ENCODE data around the gene EDDM3A.
"Not testable (repeated sequence)": the region's sequence is repeated elsewhere in the genome, so short reads cannot be mapped to it uniquely, and the experiment has no call there.

Gene EDDM3A

GRCh38 chr14:20745571-20746358 lies at the start of gene EDDM3A:
TSS of gene EDDM3A (plus strand) at chr14:20745887. CDS start at chr14:20747581, 1,694 bp downstream.
- DNase-seq (ENCODE audit: low read depth), result no peak

- no peak for DNase-seq (ENCODE audit: low read depth)
Observed at GRCh38 chr14:20696764-20697163, 48.9 kb upstream of the EDDM3A start.

- DNase-seq (ENCODE audit: low read depth), result no peak
Observed at GRCh38 chr14:20697273-20698017, 48.2 kb upstream of the EDDM3A start.

GRCh38 chr14:20698018-20698329 lies 47.7 kb upstream of the EDDM3A start:
- DNase-seq (ENCODE audit: low read depth), result no peak

GRCh38 chr14:20698934-20699333 lies 46.8 kb upstream of the EDDM3A start:
- DNase-seq (ENCODE audit: low read depth), result no peak

- no peak for DNase-seq (ENCODE audit: low read depth)
Observed at GRCh38 chr14:20699931-20700330, 45.8 kb upstream of the EDDM3A start.

- not testable (repeated sequence) for DNase-seq (ENCODE audit: low read depth)
Observed at GRCh38 chr14:20700965-20701364, 44.7 kb upstream of the EDDM3A start.

- DNase-seq (ENCODE audit: low read depth), result no peak
Observed at GRCh38 chr14:20706657-20707355, 38.9 kb upstream of the EDDM3A start.

- DNase-seq (ENCODE audit: low read depth), result no peak
Observed at GRCh38 chr14:20707622-20708021, 38.1 kb upstream of the EDDM3A start.

GRCh38 chr14:20711261-20711660 lies 34.4 kb upstream of the EDDM3A start:
- DNase-seq (ENCODE audit: low read depth), result no peak

GRCh38 chr14:20711685-20712084 lies 34.0 kb upstream of the EDDM3A start:
- DNase-seq (ENCODE audit: low read depth), result no peak

- DNase-seq (ENCODE audit: low read depth), result no peak
Observed at GRCh38 chr14:20712904-20713303, 32.8 kb upstream of the EDDM3A start.

GRCh38 chr14:20714593-20715250 lies 31.0 kb upstream of the EDDM3A start:
- no peak for DNase-seq (ENCODE audit: low read depth)

GRCh38 chr14:20719777-20720176 lies 25.9 kb upstream of the EDDM3A start:
- no peak for DNase-seq (ENCODE audit: low read depth)

- no peak for DNase-seq (ENCODE audit: low read depth)
Observed at GRCh38 chr14:20720741-20721140, 24.9 kb upstream of the EDDM3A start.

- DNase-seq (ENCODE audit: low read depth), result no peak
Observed at GRCh38 chr14:20722016-20722415, 23.7 kb upstream of the EDDM3A start.

- DNase-seq (ENCODE audit: low read depth), result no peak
Observed at GRCh38 chr14:20723488-20723887, 22.2 kb upstream of the EDDM3A start.

GRCh38 chr14:20726121-20726520 lies 19.6 kb upstream of the EDDM3A start:
- not testable (repeated sequence) for DNase-seq (ENCODE audit: low read depth)

GRCh38 chr14:20726531-20726930 lies 19.2 kb upstream of the EDDM3A start:
- DNase-seq (ENCODE audit: low read depth), result no peak

GRCh38 chr14:20730891-20731290 lies 14.8 kb upstream of the EDDM3A start:
- DNase-seq (ENCODE audit: low read depth), result no peak

GRCh38 chr14:20732477-20732876 lies 13.2 kb upstream of the EDDM3A start:
- DNase-seq (ENCODE audit: low read depth), result no peak

GRCh38 chr14:20732979-20733635 lies 12.6 kb upstream of the EDDM3A start:
- no peak for DNase-seq (ENCODE audit: low read depth)
